ENCODE measurements around the gene OSBPL6.

DNA sequence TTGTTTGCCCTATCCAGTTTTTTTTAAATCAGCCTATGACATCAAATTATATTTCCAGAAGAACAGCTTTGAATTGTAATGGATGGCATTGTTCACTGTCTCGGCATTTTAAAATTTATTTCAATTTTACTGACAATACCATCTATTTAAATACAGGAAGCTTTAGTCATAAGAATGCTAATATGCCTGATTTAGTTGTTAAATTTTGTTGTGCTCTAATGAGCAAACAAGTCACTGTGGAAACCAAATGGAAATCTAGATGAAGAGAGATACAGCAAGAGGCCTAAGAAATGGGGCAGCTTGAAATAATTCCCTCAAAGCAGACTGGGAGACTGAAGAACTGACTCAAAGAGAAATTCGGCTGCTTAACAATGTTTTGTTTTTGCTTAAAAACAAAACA, 76.8 kb downstream of the OSBPL6 start:
- TF ChIP-seq, protein P1, sequence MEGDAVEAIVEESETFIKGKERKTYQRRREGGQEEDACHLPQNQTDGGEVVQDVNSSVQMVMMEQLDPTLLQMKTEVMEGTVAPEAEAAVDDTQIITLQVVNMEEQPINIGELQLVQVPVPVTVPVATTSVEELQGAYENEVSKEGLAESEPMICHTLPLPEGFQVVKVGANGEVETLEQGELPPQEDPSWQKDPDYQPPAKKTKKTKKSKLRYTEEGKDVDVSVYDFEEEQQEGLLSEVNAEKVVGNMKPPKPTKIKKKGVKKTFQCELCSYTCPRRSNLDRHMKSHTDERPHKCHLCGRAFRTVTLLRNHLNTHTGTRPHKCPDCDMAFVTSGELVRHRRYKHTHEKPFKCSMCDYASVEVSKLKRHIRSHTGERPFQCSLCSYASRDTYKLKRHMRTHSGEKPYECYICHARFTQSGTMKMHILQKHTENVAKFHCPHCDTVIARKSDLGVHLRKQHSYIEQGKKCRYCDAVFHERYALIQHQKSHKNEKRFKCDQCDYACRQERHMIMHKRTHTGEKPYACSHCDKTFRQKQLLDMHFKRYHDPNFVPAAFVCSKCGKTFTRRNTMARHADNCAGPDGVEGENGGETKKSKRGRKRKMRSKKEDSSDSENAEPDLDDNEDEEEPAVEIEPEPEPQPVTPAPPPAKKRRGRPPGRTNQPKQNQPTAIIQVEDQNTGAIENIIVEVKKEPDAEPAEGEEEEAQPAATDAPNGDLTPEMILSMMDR (conservative IDR thresholded peaks at IDR 0.05 in 1 of 2, IDR thresholded peaks at IDR 0.05 in 1 of 2; ENCODE audit: extremely low read depth in 1 of 2, insufficient read depth in 1 of 2, low read depth in 1 of 2, low read length in 2 of 2) = no peak
- no peak for TF ChIP-seq EZH2 (IDR thresholded peaks at IDR 0.05; ENCODE audit: borderline replicate concordance, low read length)
